Memory B cell (primary cell): ENCODE measurements around the gene SLAMF1.
"Not testable (repeated sequence)": the region's sequence is repeated elsewhere in the genome, so short reads cannot be mapped to it uniquely, and the experiment has no call there.

Experiments used
- ATAC-seq: fragments of 150-1000 bp; cut with Tn5 transposase; 2 replicates; pipeline ENCODE4 v1.10.0; 2021; ENCODE audit warnings: low read depth, mild to moderate bottlenecking, moderate library complexity
- DNase-seq, 2 donors: peaks; one replicate each; pipeline ENCODE4 v3.0.0; 2022; ENCODE audit warnings: low spot score in 2 of 2
- H3K27ac Mint-ChIP-seq: one replicate; pipeline ENCODE4 v1.8.0; 2022; ENCODE audit warnings: mild to moderate bottlenecking, moderate library complexity, mixed read lengths
- H3K27me3 Mint-ChIP-seq: one replicate; pipeline ENCODE4 v1.8.0; 2022; ENCODE audit warnings: mixed read lengths
- H3K36me3 Mint-ChIP-seq: one replicate; pipeline ENCODE4 v1.8.0; 2022; ENCODE audit warnings: mild to moderate bottlenecking, mixed read lengths
- H3K4me1 Mint-ChIP-seq: one replicate; pipeline ENCODE4 v1.8.0; 2022; ENCODE audit warnings: mixed read lengths
- H3K4me3 Mint-ChIP-seq: one replicate; pipeline ENCODE4 v1.8.0; 2022; ENCODE audit warnings: mild to moderate bottlenecking, moderate library complexity, mixed read lengths
- H3K9me3 Mint-ChIP-seq: one replicate; pipeline ENCODE4 v1.8.0; 2022; ENCODE audit warnings: mixed read lengths

The SLAMF1 gene

DNA sequence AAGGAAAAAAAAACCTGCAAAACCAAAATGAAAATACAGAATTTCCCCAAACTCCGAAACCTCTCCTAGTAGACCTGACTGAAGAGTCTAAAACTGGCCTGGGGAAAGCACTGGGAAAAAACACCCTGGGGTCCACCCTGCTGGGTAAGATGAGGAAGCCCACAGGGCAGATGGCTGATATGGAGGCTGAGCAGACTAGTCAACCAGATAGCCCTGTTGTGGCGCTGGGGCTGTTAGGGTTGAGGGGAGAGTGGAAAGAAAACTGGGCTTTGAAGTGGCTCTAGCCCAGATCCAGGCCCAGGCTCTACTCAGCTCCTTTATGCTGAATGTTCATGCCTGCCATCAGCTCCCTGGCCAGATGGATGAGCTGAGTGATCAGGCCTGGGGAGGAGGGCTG, 6.8 kb upstream of the SLAMF1 start:
- no peaks in the 10 kb centered on the region for H3K27me3 Mint-ChIP-seq
- ATAC-seq, result peak; percentile 70
- H3K27ac Mint-ChIP-seq, result peak overlapping the region; percentile 77
- H3K9me3 Mint-ChIP-seq, result no peaks in the 10 kb centered on the region
- peaks cover 48% of the 10 kb centered on the region for H3K4me1 Mint-ChIP-seq
- DNase-seq, result no peak
- H3K36me3 Mint-ChIP-seq, result no peaks in the 10 kb centered on the region
- peak overlapping the region; percentile 71 for H3K4me3 Mint-ChIP-seq

DNA sequence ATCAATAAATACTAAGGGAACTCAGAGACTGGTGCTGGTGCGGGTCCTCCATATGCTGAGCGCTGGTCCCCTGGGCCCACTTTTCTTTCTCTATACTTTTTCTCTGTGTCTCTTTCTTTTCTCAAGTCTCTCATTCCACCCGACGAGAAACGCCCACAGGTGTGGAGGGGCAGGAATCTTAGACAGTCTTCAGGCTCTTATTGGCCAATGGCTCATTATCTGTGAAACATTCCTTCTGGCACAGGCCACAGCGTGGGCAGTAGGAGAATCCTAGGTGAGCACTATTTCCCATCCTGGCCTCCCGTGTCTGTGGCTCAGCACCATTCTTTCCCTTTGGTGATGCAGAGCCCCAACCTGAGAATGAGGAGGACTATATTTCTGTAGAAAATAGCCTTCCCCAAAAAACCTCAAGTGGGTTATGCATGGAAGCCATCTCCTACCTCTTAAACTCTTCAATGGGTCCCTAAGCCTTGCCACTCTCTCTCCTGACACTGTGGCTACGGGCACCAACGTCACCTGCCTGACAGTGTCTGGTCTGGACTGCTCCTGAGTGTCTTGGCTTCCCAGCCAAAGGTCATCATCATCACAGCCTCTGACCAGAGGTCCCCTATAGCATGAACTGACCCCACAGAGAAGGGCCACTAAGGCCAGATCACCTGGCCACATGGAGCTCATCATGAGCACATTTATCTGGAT, 6.2 kb upstream of the SLAMF1 start:
- ATAC-seq, result no peak
- Mint-ChIP-seq H3K27me3 (no peaks in the 10 kb centered on the region), H3K4me1 (peaks cover 53% of the 10 kb centered on the region), H3K4me3 (peak overlapping the region; percentile 71), H3K27ac (peak overlapping the region; percentile 77), H3K9me3 (no peaks in the 10 kb centered on the region), H3K36me3 (no peaks in the 10 kb centered on the region)
- no peak for DNase-seq

DNA sequence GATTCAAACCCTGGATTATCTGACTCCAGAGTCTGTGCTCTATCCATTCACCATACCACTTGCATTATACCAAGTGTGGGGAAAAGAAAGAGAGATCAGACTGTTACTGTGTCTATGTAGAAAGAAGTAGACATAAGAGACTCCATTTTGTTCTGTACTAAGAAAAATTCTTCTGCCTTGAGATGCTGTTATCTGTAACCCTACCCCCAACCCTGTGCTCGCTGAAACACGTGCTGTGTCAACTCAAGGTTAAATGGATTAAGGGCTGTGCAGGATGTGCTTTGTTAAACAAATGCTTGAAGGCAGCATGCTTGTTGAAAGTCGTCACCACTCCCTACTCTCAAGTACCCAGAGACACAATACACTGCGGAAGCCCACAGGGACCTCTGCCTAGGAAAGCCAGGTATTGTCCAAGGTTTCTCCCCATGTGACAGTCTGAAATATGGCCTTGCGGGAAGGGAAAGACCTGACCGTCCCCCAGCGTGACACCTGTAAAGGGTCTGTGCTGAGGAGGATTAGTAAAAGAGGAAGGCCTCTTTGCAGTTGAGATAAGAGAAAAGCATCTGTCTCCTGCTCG, 5.3 kb upstream of the SLAMF1 start:
- ATAC-seq, H3K27me3 Mint-ChIP-seq, H3K9me3 Mint-ChIP-seq, DNase-seq, H3K36me3 Mint-ChIP-seq: not testable (repeated sequence)
- Mint-ChIP-seq H3K4me1 (peaks cover 61% of the 10 kb centered on the region), H3K4me3 (peak overlapping the region; percentile 71), H3K27ac (peak overlapping the region; percentile 77)

DNA sequence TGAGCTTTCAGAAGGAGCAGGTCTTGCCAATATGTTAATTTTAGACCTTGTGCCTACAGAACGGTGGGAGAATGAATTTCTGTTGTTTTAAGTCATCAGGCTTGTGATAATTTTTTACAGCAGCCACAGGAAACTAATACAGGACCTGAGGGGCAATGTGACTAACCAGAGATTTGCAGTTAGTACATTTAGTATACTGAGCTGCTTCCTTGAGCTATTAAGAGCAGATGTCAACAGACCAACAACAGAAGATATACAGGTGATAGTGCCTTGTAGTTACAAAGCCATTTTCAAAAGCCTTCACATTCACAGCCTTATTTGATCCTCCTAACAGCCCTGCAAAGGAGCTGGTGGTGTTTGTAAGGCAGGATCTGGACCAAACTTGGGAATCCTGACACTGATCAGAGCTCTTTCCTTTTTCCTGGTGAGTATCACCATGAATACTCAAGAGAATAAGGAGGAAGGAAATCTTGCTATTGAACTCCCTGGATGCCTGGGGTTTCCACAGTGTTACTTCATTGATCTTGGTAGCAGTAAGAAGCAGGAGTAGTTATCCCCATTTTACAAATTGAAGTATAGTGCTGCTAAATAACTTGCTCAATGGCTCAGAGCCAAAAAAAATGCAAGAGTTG, 4.7 kb upstream of the SLAMF1 start:
- Mint-ChIP-seq H3K9me3 (no peaks in the 10 kb centered on the region), H3K27ac (peak overlapping the region; percentile 77), H3K4me1 (peaks cover 63% of the 10 kb centered on the region), H3K27me3 (no peaks in the 10 kb centered on the region), H3K4me3 (no peak overlapping the region), H3K36me3 (no peaks in the 10 kb centered on the region)
- no peak for DNase-seq
- no peak for ATAC-seq

DNA sequence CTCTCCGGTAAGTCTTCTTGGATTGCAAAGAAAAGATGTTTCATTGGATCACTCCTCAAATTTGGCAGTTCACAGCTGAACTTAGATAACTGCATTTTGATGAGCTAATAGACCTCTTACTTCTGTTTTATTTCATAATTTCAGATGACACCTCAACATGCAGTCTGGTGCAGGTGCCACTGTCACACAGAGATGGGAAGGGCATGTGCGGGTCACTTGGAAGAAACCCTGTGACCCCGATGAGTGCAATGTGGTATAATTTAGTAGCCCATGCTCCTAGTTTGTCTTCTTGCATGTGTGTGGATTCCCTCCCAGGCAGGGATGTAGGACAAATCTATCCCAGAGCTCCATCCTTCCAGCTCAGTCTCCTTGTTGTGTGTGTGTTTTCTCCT, 481 bp upstream of the SLAMF1 start:
- Mint-ChIP-seq H3K36me3 (no peaks in the 10 kb centered on the region), H3K4me3 (peak overlapping the region; percentile 82), H3K4me1 (peaks cover 53% of the 10 kb centered on the region), H3K27ac (peak overlapping the region; percentile 74), H3K9me3 (no peaks in the 10 kb centered on the region), H3K27me3 (no peaks in the 10 kb centered on the region)
- DNase-seq (no peak), ATAC-seq (peak; percentile 42)

DNA sequence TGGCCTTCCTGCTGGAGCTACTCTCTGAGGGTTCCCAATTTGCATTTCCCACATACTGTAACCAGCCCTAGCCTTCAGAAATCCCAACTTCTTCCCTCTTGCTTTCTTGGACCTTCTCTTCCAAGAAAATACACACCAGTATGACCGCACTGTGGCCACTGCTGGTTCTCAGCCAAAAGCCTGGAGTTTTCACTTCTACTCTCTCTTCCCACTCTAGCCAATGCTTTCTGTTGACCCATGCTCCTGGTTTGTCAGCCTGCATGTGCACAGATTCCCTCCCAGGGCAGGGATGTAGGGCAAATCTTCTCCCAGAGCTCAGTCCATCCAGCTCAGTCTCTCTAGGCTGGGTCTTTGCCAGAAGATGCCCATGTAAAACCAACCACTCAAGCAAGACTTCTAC, 664 bp downstream of the SLAMF1 start:
- ATAC-seq (no peak), DNase-seq (no peak)
- Mint-ChIP-seq H3K27me3 (no peaks in the 10 kb centered on the region), H3K4me1 (peaks cover 50% of the 10 kb centered on the region), H3K9me3 (no peaks in the 10 kb centered on the region), H3K27ac (peak overlapping the region; percentile 74), H3K4me3 (peak overlapping the region; percentile 82), H3K36me3 (no peaks in the 10 kb centered on the region)

DNA sequence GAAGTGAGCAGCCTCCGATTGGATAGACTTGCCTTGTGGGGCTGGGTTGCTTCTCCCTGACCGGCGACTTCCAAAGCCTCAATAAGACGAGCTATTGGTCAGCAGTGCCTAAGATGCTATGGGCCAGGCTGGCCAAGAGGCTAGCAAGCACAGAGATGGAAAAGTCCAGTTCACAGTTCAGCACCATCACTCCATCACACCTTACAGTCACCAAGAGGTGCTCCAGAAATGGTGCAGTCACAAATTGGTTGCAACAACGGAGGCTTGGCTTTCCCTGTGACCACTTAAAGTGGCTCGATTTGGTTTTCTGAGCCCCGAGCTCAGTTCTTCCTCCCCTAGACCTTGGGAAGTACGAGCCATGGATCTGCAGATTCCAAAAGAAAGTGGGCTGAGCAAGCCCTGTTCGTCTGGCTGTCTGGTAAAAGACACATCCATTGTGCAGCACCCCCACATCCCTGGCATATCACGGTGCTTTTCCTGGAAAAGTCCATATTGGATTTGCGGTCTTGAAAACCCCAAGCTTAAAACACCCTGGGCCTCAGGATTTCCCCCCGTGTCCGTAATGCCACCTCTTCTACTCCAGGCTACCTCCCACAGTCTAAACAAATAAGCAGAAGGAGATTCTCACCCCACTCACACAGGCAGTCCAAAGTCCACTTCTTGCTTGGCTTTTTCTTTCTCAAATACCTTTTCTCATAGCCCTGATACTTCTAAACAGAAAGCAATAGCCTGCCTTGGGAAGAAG, 1.3 kb downstream of the SLAMF1 start:
- Mint-ChIP-seq H3K4me3 (peak overlapping the region; percentile 82), H3K36me3 (no peaks in the 10 kb centered on the region), H3K4me1 (peaks cover 51% of the 10 kb centered on the region), H3K27ac (peak overlapping the region; percentile 74), H3K9me3 (no peaks in the 10 kb centered on the region), H3K27me3 (no peaks in the 10 kb centered on the region)
- DNase-seq (no peak), ATAC-seq (no peak)

DNA sequence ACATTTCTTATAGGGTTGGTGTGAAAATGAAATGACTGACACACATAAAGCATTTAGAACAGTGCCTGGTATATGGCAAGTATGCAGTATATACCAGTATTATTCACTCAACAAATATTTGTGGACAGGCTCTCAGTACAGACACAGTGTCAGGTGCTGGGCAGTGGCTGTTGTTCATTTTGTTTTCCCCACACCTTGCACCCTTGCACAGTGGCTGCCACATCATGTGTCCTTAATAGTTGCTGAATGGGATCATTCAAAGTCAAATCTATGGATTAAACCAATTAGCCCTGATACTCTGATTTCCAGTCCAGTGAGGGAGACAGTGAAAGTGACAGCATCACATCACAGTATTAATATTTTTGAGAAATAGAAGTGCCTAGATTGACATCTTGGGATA, 2.4 kb downstream of the SLAMF1 start:
- no peak for DNase-seq
- Mint-ChIP-seq H3K4me1 (peaks cover 58% of the 10 kb centered on the region), H3K36me3 (peaks cover 4% of the 10 kb centered on the region), H3K27ac (peak overlapping the region; percentile 33), H3K27me3 (no peaks in the 10 kb centered on the region), H3K9me3 (no peaks in the 10 kb centered on the region), H3K4me3 (peak overlapping the region; percentile 82)
- ATAC-seq, result no peak

DNA sequence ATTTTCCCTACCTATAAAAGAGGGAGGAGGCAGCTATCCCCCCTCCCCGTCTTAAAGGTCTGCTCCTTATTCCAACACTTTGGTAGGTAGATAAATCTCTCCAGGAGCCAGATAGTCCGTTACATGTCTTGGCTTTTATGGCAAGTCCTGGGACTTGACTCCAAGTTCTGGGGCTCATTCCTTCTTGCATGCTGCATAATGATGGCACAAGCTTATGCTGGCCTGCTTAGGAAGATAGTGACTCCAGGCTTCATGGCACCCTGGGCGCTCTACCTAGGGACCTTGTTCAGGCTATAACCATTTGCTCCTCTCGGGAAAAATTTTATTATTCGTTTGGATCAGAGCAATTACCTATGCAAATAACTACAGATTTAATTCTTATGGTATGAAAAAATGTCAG, 3.7 kb downstream of the SLAMF1 start:
- DNase-seq (no peak), ATAC-seq (no peak)
- Mint-ChIP-seq H3K27me3 (no peaks in the 10 kb centered on the region), H3K27ac (no peak overlapping the region), H3K36me3 (peaks cover 4% of the 10 kb centered on the region), H3K4me3 (no peak overlapping the region), H3K4me1 (peaks cover 62% of the 10 kb centered on the region), H3K9me3 (no peaks in the 10 kb centered on the region)

DNA sequence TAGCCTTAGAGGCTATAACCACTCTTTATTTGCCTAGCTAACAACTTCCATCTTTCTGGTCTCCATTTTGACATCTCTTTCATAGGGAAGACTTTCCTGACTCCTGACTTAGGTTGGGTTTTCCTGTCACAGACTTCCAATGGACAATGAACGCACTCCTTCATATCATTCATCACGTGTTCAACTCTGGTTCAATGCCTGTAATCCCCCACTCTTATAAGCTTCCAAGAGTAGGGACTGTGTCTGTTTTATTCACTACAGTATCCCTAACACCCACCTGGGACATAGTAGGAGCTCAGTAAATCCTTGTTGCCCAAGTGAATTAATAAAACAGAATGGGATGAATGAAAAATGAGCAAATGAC, 4.6 kb downstream of the SLAMF1 start:
- H3K27ac Mint-ChIP-seq, result peak overlapping the region; percentile 90
- H3K9me3 Mint-ChIP-seq, result no peaks in the 10 kb centered on the region
- H3K4me3 Mint-ChIP-seq, result peak overlapping the region; percentile 22
- H3K27me3 Mint-ChIP-seq, result no peaks in the 10 kb centered on the region
- peaks cover 4% of the 10 kb centered on the region for H3K36me3 Mint-ChIP-seq
- ATAC-seq (no peak), DNase-seq (no peak)
- H3K4me1 Mint-ChIP-seq, result peaks cover 60% of the 10 kb centered on the region

DNA sequence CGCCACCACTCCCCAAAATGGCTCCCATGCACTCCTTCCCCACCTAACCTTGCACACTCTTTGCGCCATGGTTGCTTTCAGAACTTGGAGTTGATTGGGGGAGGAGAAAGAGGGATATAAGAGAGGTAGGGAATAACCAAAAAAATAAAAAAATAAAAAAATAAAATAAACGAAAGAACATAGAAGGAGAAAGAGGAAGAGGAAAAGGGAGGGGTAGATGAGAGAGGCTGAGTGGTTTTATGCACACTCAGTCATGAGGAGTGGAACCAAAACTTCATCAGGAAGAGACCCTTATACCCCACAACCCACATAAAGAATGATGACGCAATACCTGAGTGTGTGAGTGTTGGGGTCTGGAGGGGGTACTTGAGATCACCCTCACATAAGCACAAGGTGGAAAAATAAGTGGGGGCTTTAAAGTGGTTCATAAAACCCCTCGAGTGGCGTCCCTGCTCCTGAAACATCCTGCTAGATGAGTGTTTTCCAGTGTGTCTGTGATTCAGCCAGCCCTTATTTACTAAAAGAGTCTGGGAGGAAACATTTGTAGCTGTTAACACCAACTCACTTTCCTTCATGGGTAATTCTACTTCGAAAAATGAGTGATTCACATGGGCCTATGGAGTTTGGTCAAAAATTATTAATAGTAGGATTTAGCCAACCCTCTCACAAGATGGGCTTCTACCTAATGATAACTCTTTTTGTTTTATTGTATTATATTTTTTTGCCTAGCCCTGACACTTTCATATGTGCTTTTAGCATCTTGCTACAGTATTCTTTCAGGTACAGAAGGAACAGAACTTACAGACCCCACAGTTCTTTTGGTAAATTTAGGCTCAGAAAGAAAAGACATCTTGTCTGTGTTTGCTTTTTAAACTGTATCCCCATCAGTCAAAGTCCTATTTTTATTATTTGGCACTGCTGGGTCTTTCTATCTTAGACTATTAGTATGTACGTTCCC, 5.2 kb downstream of the SLAMF1 start:
- peaks cover 57% of the 10 kb centered on the region for H3K4me1 Mint-ChIP-seq
- peak overlapping the region; percentile 90 for H3K27ac Mint-ChIP-seq
- H3K9me3 Mint-ChIP-seq, result no peaks in the 10 kb centered on the region
- no peaks in the 10 kb centered on the region for H3K27me3 Mint-ChIP-seq
- H3K4me3 Mint-ChIP-seq, result peak overlapping the region; percentile 71
- DNase-seq (no peak), ATAC-seq (peak; percentile 74)
- H3K36me3 Mint-ChIP-seq, result peaks cover 4% of the 10 kb centered on the region

DNA sequence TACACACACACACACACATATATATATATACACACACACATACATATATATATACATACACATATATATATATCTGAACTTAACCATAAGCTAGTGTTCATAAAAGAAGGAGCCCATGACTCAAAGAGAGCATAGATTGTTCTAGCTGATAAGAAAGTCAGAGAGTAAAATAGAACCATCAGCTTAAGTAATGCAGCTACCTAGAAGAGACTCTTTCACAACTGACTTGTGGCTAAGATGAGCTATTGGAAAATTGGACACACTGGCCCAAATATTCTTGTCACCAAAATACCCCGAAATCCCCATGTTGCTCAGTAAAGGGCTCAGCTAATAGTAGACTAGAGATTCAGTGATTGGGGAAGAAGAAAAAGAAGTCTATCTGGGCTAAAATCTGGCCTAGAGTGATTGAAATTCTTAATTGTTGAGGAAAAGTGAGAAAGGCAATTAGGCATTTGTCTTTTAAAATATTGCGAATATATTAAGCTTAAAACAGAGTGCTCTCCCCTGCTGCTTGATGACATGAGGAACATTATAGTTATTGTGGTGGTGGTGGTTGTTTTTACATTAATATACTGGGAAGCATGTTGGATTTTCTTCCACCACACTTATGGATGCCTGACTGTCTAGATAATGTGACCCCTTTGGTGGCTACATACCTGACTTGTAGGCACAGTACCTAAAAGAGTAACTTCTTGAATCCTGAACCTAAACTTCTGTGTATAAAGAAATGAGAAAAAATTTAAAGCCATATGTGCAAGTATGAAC, 6.3 kb downstream of the SLAMF1 start:
- Mint-ChIP-seq H3K27ac (peak overlapping the region; percentile 90), H3K36me3 (peaks cover 6% of the 10 kb centered on the region), H3K27me3 (no peaks in the 10 kb centered on the region), H3K4me3 (peak overlapping the region; percentile 43), H3K4me1 (peaks cover 51% of the 10 kb centered on the region), H3K9me3 (no peaks in the 10 kb centered on the region)
- no peak for DNase-seq
- ATAC-seq, result no peak

DNA sequence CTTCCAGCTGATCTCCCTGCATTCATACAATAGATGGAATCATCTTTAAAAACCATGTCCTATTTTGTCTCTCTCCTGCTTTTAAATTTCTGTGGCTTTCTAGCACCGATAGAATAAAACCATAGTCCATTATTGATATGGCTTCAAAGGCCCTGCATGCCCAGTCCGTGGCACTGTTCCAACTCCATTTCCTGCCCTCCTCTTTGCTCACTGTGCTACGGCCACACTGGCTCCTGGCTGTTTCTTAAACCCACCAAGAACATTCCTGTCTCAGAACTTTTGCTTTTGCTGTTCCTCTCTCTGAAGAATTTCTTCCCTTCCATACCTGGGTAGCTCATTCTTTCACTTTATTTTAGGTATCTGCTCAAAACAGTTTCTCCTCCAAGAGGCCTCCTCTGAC, 7.2 kb downstream of the SLAMF1 start:
- peak overlapping the region; percentile 31 for H3K4me3 Mint-ChIP-seq
- ATAC-seq (no peak), DNase-seq (no peak)
- H3K4me1 Mint-ChIP-seq, result peaks cover 50% of the 10 kb centered on the region
- H3K36me3 Mint-ChIP-seq, result peaks cover 8% of the 10 kb centered on the region
- H3K27me3 Mint-ChIP-seq, result no peaks in the 10 kb centered on the region
- H3K27ac Mint-ChIP-seq, result peak overlapping the region; percentile 66
- H3K9me3 Mint-ChIP-seq, result no peaks in the 10 kb centered on the region
